HepG2 (cell line): ENCODE measurements around the gene ZNF607. TPM values are rescaled to one million over a fixed set of nuclear protein-coding genes. Genes with fewer than 3 reads are reported as not detected.

Experiments
- BCLAF1 ChIP-seq: fragments of 450-650 bp; IDR thresholded peaks from 2 replicates; pipeline ENCODE4 v1.6.1; 2017; ENCODE audit warnings: mild to moderate bottlenecking
- FOXK1 ChIP-seq: sonication (generic); formaldehyde crosslinking; IDR thresholded peaks from 2 replicates; pipeline ENCODE4 v1.4.0; 2020; ENCODE audit warnings: low read depth, missing genetic modification reagents, borderline replicate concordance
- GATA4 ChIP-seq: sonication (generic); IDR thresholded peaks from 2 replicates; pipeline ENCODE4 v1.6.1; 2016; ENCODE audit warnings: antibody characterized with exemption, low read depth, borderline replicate concordance
- ZBTB4 ChIP-seq: sonication (generic); formaldehyde crosslinking; IDR thresholded peaks from 2 replicates; pipeline ENCODE4 v1.4.0; 2020; ENCODE audit warnings: missing genetic modification reagents, mild to moderate bottlenecking, borderline replicate concordance
- ZNF333 ChIP-seq: sonication (generic); formaldehyde crosslinking; IDR thresholded peaks from 2 replicates; pipeline ENCODE4 v1.4.0; 2020; ENCODE audit warnings: mild to moderate bottlenecking, missing genetic modification reagents, borderline replicate concordance
- ZNF414 ChIP-seq: sonication (generic); formaldehyde crosslinking; IDR thresholded peaks from 2 replicates; pipeline ENCODE4 v1.5.0; 2020; ENCODE audit warnings: missing genetic modification reagents
- ZNF501 ChIP-seq: sonication (generic); formaldehyde crosslinking; IDR thresholded peaks from 2 replicates; pipeline ENCODE4 v1.5.1; 2020; ENCODE audit warnings: mild to moderate bottlenecking, moderate library complexity, missing genetic modification reagents
- ZNF546 ChIP-seq: sonication (generic); formaldehyde crosslinking; conservative IDR thresholded peaks from 2 replicates; pipeline ENCODE4 v1.8.1; 2023; ENCODE audit warnings: mild to moderate bottlenecking, missing genetic modification reagents
- polyA plus RNA-seq, 8 experiments: library from polyadenylated mRNA; depleted of rRNA in 3 of 8; stranded (reverse) in 7 of 8; unstranded in 1 of 8; fragments of >200 nt; fragmentation: Illumina TruSeq in 4 of 8; extraction: Trizol in 4 of 8; gene quantifications; 2 replicates each; pipeline versions ENCODE4 v1.2.1 to v1.2.3, GENCODE V29; 2011 to 2016; ENCODE audit warnings: low read depth in 4 of 8, missing spikeins in 1 of 8, mixed read lengths in 1 of 8; ENCODE audit not compliant: insufficient read depth in 1 of 8
- total RNA-seq, 5 experiments: library from RNA; depleted of rRNA; stranded (reverse); fragments of >200 nt; fragmentation: Illumina TruSeq; extraction: Trizol; gene quantifications; 2 replicates each; pipeline ENCODE4 v1.2.3, GENCODE V29; 2016; ENCODE audit warnings: low read depth in 1 of 5
- TF ChIP-seq, protein P1 (sequence below): IDR thresholded peaks from 2 replicates; pipeline ENCODE4 v1.6.1; 2016; ENCODE audit warnings: mild to moderate bottlenecking, missing biosample characterization, missing genetic modification reagents
- TF ChIP-seq, protein P2 (sequence below): IDR thresholded peaks from 2 replicates; pipeline ENCODE4 v1.6.1; 2018; ENCODE audit warnings: missing genetic modification reagents

Gene ZNF607
- total and polyA plus RNA-seq, 2 of the 13 experiments (the other 11 are each of a cell fraction or from before 2014, with no cell fraction given) = 3.8 to 8.3 TPM

DNA sequence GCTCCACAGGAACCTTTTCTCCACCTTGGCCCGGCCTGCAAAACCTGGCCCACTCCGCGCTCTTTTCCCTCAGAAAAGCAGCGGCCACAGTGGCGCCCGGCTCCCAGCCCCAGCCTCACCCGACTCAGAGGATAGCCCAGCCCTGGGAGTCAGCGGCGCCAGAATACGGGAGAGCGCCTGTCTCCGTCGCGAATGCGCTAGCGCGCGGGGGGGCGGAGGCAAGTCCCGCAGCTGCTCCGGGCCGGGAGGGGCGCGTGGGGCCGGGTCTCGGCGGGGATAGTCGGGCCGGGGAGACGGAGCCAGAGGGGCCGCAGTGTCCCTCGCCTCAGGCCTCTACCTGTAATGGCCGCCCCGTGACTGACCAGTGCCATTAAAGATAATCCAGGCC is 64.3 kb downstream of the ZNF607 start, which contains the start of gene ZFP30 (continued):
- TF ChIP-seq ZNF414 (CRISPR knock-in tag) (peak; percentile 96; the same call in 1 of the 2 replicates), ZNF501 (CRISPR knock-in tag) (peak; percentile 84; the same call in 1 of the 2 replicates), ZNF333 (CRISPR knock-in tag) (no peak), GATA4 (0 out of 2 replicates have a peak, but pooled peaks have one; percentile 69), BCLAF1 (no peak), ZNF546 (CRISPR knock-in tag) (0 out of 2 replicates have a peak, but pooled peaks have one; percentile 53), FOXK1 (CRISPR knock-in tag) (0 out of 2 replicates have a peak, but pooled peaks have one; percentile 14), ZBTB4 (CRISPR knock-in tag) (peak; percentile 10; the same call in 1 of the 2 replicates)
- TF ChIP-seq, protein P1, sequence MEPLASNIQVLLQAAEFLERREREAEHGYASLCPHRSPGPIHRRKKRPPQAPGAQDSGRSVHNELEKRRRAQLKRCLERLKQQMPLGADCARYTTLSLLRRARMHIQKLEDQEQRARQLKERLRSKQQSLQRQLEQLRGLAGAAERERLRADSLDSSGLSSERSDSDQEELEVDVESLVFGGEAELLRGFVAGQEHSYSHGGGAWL (CRISPR knock-in tag) = 0 out of 2 replicates have a peak, but pooled peaks have one; percentile 5
- TF ChIP-seq, protein P2, sequence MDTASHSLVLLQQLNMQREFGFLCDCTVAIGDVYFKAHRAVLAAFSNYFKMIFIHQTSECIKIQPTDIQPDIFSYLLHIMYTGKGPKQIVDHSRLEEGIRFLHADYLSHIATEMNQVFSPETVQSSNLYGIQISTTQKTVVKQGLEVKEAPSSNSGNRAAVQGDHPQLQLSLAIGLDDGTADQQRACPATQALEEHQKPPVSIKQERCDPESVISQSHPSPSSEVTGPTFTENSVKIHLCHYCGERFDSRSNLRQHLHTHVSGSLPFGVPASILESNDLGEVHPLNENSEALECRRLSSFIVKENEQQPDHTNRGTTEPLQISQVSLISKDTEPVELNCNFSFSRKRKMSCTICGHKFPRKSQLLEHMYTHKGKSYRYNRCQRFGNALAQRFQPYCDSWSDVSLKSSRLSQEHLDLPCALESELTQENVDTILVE (CRISPR knock-in tag) = peak; percentile 56
